Loucy (cell line): ENCODE data around the gene MYH3.

Experiments used
- H2AFZ ChIP-seq: fragments of 200-600 bp; sonication (generic); 2 replicates; pipeline ENCODE4 v1.6.0; 2016; ENCODE audit warnings: antibody characterized with exemption, mild to moderate bottlenecking, low read length, moderate library complexity
- H3F3A ChIP-seq: fragments of 200-600 bp; 2 replicates; pipeline ENCODE4 v1.6.0; 2016; ENCODE audit warnings: antibody characterized with exemption, low read depth, mild to moderate bottlenecking
- H3K27me3 ChIP-seq: fragments of 200-600 bp; sonication (generic); 2 replicates; pipeline ENCODE4 v1.6.1; 2014; ENCODE audit warnings: low read length, mild to moderate bottlenecking; ENCODE audit not compliant: insufficient read depth, poor library complexity, severe bottlenecking
- H3K36me3 ChIP-seq: fragments of 200-600 bp; sonication (generic); 2 replicates; pipeline ENCODE4 v1.6.1; 2016; ENCODE audit warnings: low read length; ENCODE audit not compliant: insufficient read depth
- H3K4me1 ChIP-seq: fragments of 200-600 bp; sonication (generic); 2 replicates; pipeline ENCODE4 v1.5.1; 2014; ENCODE audit warnings: low read length, mild to moderate bottlenecking; ENCODE audit not compliant: insufficient read depth, poor library complexity, severe bottlenecking
- H3K4me2 ChIP-seq: fragments of 200-600 bp; sonication (generic); 2 replicates; pipeline ENCODE4 v1.6.0; 2014; ENCODE audit warnings: antibody characterized with exemption, low read length, low read depth, mild to moderate bottlenecking; ENCODE audit not compliant: poor library complexity, severe bottlenecking
- H3K4me3 ChIP-seq: fragments of 200-600 bp; sonication (generic); 2 replicates; pipeline ENCODE4 v1.5.1; 2014; ENCODE audit warnings: low read length, mild to moderate bottlenecking, mixed read lengths; ENCODE audit not compliant: poor library complexity, severe bottlenecking
- H3K79me2 ChIP-seq: fragments of 200-600 bp; sonication (generic); 2 replicates; pipeline ENCODE4 v1.6.1; 2014; ENCODE audit warnings: low read length; ENCODE audit not compliant: insufficient read depth
- H3K9ac ChIP-seq: fragments of 200-600 bp; sonication (generic); 2 replicates; pipeline ENCODE4 v1.6.0; 2014; ENCODE audit warnings: mild to moderate bottlenecking, low read depth, low read length, moderate library complexity; ENCODE audit not compliant: poor library complexity, severe bottlenecking
- H3K9me2 ChIP-seq: fragments of 200-600 bp; sonication (generic); replicated peaks from 2 replicates; pipeline ENCODE4 v1.6.1; 2016; ENCODE audit warnings: low read depth, low read length, mixed read lengths
- H3K9me3 ChIP-seq: fragments of 200-600 bp; sonication (generic); 2 replicates; pipeline ENCODE4 v1.6.1; 2014; ENCODE audit warnings: mild to moderate bottlenecking, antibody characterized with exemption, low read length, low read depth; ENCODE audit not compliant: insufficient read depth
- H4K20me1 ChIP-seq: fragments of 200-600 bp; sonication (generic); 2 replicates; pipeline ENCODE4 v1.6.0; 2014; ENCODE audit warnings: antibody characterized with exemption, low read length, mild to moderate bottlenecking; ENCODE audit not compliant: insufficient read depth, poor library complexity, severe bottlenecking
- CTCF ChIP-seq: fragments of 200-600 bp; sonication (generic); conservative IDR thresholded peaks from 2 replicates; pipeline ENCODE4 v1.5.1; 2014; ENCODE audit warnings: mild to moderate bottlenecking, antibody characterized with exemption, low read length
- EZH2phosphoT487 ChIP-seq: fragments of 200-600 bp; IDR thresholded peaks from 2 replicates; pipeline ENCODE4 v1.6.1; 2018; ENCODE audit warnings: antibody characterized with exemption, mild to moderate bottlenecking, moderate library complexity, borderline replicate concordance

MYH3 gene

GRCh38 chr17:10604521-10604920 lies 52.6 kb downstream of the MYH3 start:
- Histone ChIP-seq H3K36me3 (no peaks in the 10 kb centered on the region), H3K4me3 (no peak overlapping the region), H4K20me1 (no peaks in the 10 kb centered on the region), H2AFZ (no peak overlapping the region), H3K9me2 (no peaks in the 10 kb centered on the region), H3K4me1 (no peaks in the 10 kb centered on the region), H3K79me2 (no peaks in the 10 kb centered on the region), H3K27me3 (no peaks in the 10 kb centered on the region), H3K4me2 (no peak overlapping the region), H3K9ac (no peak overlapping the region), H3K9me3 (no peaks in the 10 kb centered on the region), H3F3A (no peaks in the 10 kb centered on the region)
- no peak for TF ChIP-seq CTCF
- TF ChIP-seq EZH2phosphoT487: no peak

- no peak for TF ChIP-seq EZH2phosphoT487
- no peak for TF ChIP-seq CTCF
- H2AFZ ChIP-seq: no peak overlapping the region
- no peaks in the 10 kb centered on the region for H3K36me3 ChIP-seq
Measured at GRCh38 chr17:10603931-10604330, 53.2 kb downstream of the MYH3 start.

GRCh38 chr17:10600571-10600970 lies 56.5 kb downstream of the MYH3 start:
- Histone ChIP-seq H3K9me2 (no peaks in the 10 kb centered on the region), H3K9ac (no peak overlapping the region), H2AFZ (no peak overlapping the region), H3K36me3 (no peaks in the 10 kb centered on the region), H3K4me3 (no peak overlapping the region), H3F3A (no peaks in the 10 kb centered on the region), H3K4me2 (no peak overlapping the region), H3K9me3 (no peaks in the 10 kb centered on the region), H4K20me1 (no peaks in the 10 kb centered on the region), H3K79me2 (no peaks in the 10 kb centered on the region), H3K27me3 (no peaks in the 10 kb centered on the region), H3K4me1 (no peaks in the 10 kb centered on the region)
- TF ChIP-seq EZH2phosphoT487: no peak
- no peak for TF ChIP-seq CTCF

More at GRCh38 chr17:10603931-10604330, 53.2 kb downstream of the MYH3 start:
- H3K9me2 ChIP-seq: no peaks in the 10 kb centered on the region
- no peaks in the 10 kb centered on the region for H3K4me1 ChIP-seq
- H3K27me3 ChIP-seq: no peaks in the 10 kb centered on the region
- H3K4me2 ChIP-seq: no peak overlapping the region
- no peaks in the 10 kb centered on the region for H3F3A ChIP-seq
- no peaks in the 10 kb centered on the region for H3K79me2 ChIP-seq
- no peak overlapping the region for H3K9ac ChIP-seq
- H4K20me1 ChIP-seq: no peaks in the 10 kb centered on the region
- H3K9me3 ChIP-seq: no peaks in the 10 kb centered on the region
- no peak overlapping the region for H3K4me3 ChIP-seq
